K562 (cell line): ENCODE data around the gene IDI2. TPM values are rescaled to one million over a fixed set of nuclear protein-coding genes. Genes with fewer than 3 reads are reported as not detected.

Source experiments
- ATAC-seq: fragments of 200-7000 bp; cut with Tn5 transposase; 3 replicates; pipeline ENCODE4 v1.9.1; 2020; ENCODE audit warnings: moderate library complexity
- BruUV-seq: library from RNA; stranded (reverse); fragments of 400-500 nt; replicated peaks from 2 replicates; lab custom pipeline; 2021; lab: Mats Ljungman, UMichigan
- CTCF ChIA-PET: fragments of 300-600 bp; formaldehyde crosslinking; extraction: SDS; loops from one replicate; lab custom pipeline; 2021; ENCODE audit warnings: low intra/inter-chr PET ratio; lab: Yijun Ruan, JAX
- POLR2A ChIA-PET: fragments of 300-600, 350-650 bp; sonication (Branson Sonifier 250); formaldehyde crosslinking; extraction: SDS; loops from one replicate; lab custom pipeline; 2021; ENCODE audit warnings: antibody characterized with exemption, inconsistent platforms; lab: Yijun Ruan, JAX
- DNase-seq, 4 experiments: peaks; one replicate each; pipeline versions ENCODE4 v3.0.0 to v3.0.0-alpha.2; 2011 to 2018; ENCODE audit warnings: low spot score in 3 of 4, mixed read lengths in 3 of 4; ENCODE audit errors: extremely low read depth in 1 of 4
- FAIRE-seq: peaks from 2 replicates; lab custom pipeline; 2011; peaks lifted over from hg19 to GRCh38; lab: Jason Lieb, UNC
- H2AFZ ChIP-seq: 2 replicates; pipeline ENCODE4 v1.6.0; 2011; ENCODE audit warnings: low read depth, low read length, control low read depth, inconsistent platforms
- H3K27ac ChIP-seq: fragments of 200-600 bp; 3 replicates; pipeline ENCODE4 v1.8.0; 2011; ENCODE audit warnings: low read depth, mild to moderate bottlenecking, control low read depth, inconsistent platforms, low read length, moderate library complexity, mixed read lengths; ENCODE audit errors: extremely low read depth
- H3K27me3 ChIP-seq, 2 experiments: fragments of 300-600 bp in 1 of 2; 2 replicates in 1 of 2; 3 replicates in 1 of 2; pipeline versions ENCODE4 v1.6.0 to v1.8.0; 2011; ENCODE audit warnings: inconsistent platforms in 2 of 2, low read length in 2 of 2, mild to moderate bottlenecking in 1 of 2, mixed read lengths in 1 of 2, moderate library complexity in 1 of 2; ENCODE audit not compliant: control insufficient read depth in 2 of 2, insufficient read depth in 2 of 2
- H3K36me3 ChIP-seq: fragments of 300-600 bp; 3 replicates; pipeline ENCODE4 v1.8.0; 2011; ENCODE audit warnings: mild to moderate bottlenecking, low read length, inconsistent platforms; ENCODE audit not compliant: control insufficient read depth, insufficient read depth
- H3K4me1 ChIP-seq, 2 experiments: fragments of 200-600 bp in 1 of 2; replicated peaks in 1 of 2; 2 replicates in 1 of 2; 3 replicates in 1 of 2; pipeline versions ENCODE4 v1.5.1 to v1.8.0; 2011; ENCODE audit warnings: inconsistent platforms in 2 of 2, low read length in 2 of 2, mild to moderate bottlenecking in 1 of 2, mixed read lengths in 1 of 2, moderate library complexity in 1 of 2; ENCODE audit not compliant: control insufficient read depth in 2 of 2, insufficient read depth in 2 of 2
- H3K4me2 ChIP-seq: 2 replicates; pipeline ENCODE4 v1.6.1; 2011; ENCODE audit warnings: low read length, control low read depth, inconsistent platforms, mixed read lengths; ENCODE audit not compliant: insufficient read depth
- H3K4me3 ChIP-seq: fragments of 200-600 bp; sonication (generic), shearing (Covaris generic); 2 replicates; pipeline ENCODE4 v1.5.1; 2016; ENCODE audit warnings: control low read depth, inconsistent platforms
- H3K79me2 ChIP-seq: fragments of 200-600 bp; 3 replicates; pipeline ENCODE4 v1.8.0; 2011; ENCODE audit warnings: low read length, inconsistent platforms; ENCODE audit not compliant: control insufficient read depth, insufficient read depth
- H3K9ac ChIP-seq, 2 experiments: 2 replicates each; pipeline versions ENCODE4 v1.6.0 to v1.6.1; 2011; ENCODE audit warnings: low read depth in 2 of 2, low read length in 2 of 2, control low read depth in 1 of 2, inconsistent platforms in 1 of 2, mild to moderate bottlenecking in 1 of 2, mixed read lengths in 1 of 2; ENCODE audit not compliant: insufficient read depth in 1 of 2
- H3K9me1 ChIP-seq: one replicate; pipeline ENCODE4 v1.6.0; 2011; ENCODE audit warnings: inconsistent platforms, mild to moderate bottlenecking, low read length, moderate library complexity; ENCODE audit not compliant: control insufficient read depth, insufficient read depth
- H3K9me3 ChIP-seq: replicated peaks from 2 replicates; pipeline ENCODE4 v1.5.1; 2011; ENCODE audit warnings: low read depth, low read length, inconsistent platforms; ENCODE audit not compliant: control insufficient read depth, insufficient read depth
- H4K20me1 ChIP-seq: replicated peaks from 2 replicates; pipeline ENCODE4 v1.6.1; 2011; ENCODE audit warnings: low read length, inconsistent platforms, mixed read lengths; ENCODE audit not compliant: control insufficient read depth, insufficient read depth
- CBFA2T3 ChIP-seq: fragments of 450-650 bp; IDR thresholded peaks from 2 replicates; pipeline ENCODE4 v1.6.1; 2017
- ELF1 ChIP-seq: fragments of 200-800 bp; sonication (Bioruptor generic); IDR thresholded peaks from 2 replicates; pipeline ENCODE4 v1.6.1; 2016; ENCODE audit warnings: missing genetic modification characterization, missing compliant biosample characterization
- HOXB6 ChIP-seq: fragments of 250-450 bp; sonication (Bioruptor Pico); IDR thresholded peaks from 2 replicates; pipeline ENCODE4 v1.5.1; 2022; ENCODE audit warnings: mild to moderate bottlenecking, borderline replicate concordance
- HSF4 ChIP-seq: fragments of 250-450 bp; sonication (Bioruptor Pico); IDR thresholded peaks from 2 replicates; pipeline ENCODE4 v2.1.2; 2022; ENCODE audit warnings: mild to moderate bottlenecking, moderate library complexity, borderline replicate concordance
- NCOA4 ChIP-seq: fragments of 450-650 bp; IDR thresholded peaks from 2 replicates; pipeline ENCODE4 v1.6.1; 2018; ENCODE audit warnings: mild to moderate bottlenecking; ENCODE audit not compliant: partially characterized antibody
- PHB ChIP-seq: fragments of 250-450 bp; sonication (Bioruptor Pico); IDR thresholded peaks from 2 replicates; pipeline ENCODE4 v1.5.0; 2021
- PHF20 ChIP-seq: fragments of 450-650 bp; IDR thresholded peaks from 2 replicates; pipeline ENCODE4 v1.6.1; 2018; ENCODE audit not compliant: partially characterized antibody
- ZBTB8A ChIP-seq: fragments of 450-650 bp; IDR thresholded peaks from 2 replicates; pipeline ENCODE4 v1.6.1; 2018; ENCODE audit warnings: mild to moderate bottlenecking, moderate library complexity; ENCODE audit not compliant: partially characterized antibody
- ZNF121 ChIP-seq: sonication (generic); formaldehyde crosslinking; conservative IDR thresholded peaks from 2 replicates; pipeline ENCODE4 v1.8.0; 2022; ENCODE audit warnings: missing genetic modification reagents
- ZNF551 ChIP-seq: fragments of 250-450 bp; sonication (Bioruptor Pico); IDR thresholded peaks from 2 replicates; pipeline ENCODE4 v1.5.0; 2021; ENCODE audit warnings: mild to moderate bottlenecking, moderate library complexity
- ZNF589 ChIP-seq: fragments of 200-800 bp; sonication (Bioruptor generic); IDR thresholded peaks from 2 replicates; pipeline ENCODE4 v1.6.1; 2016; ENCODE audit warnings: low read depth, missing genetic modification characterization, missing compliant biosample characterization
- WGBS: fragments of 100-300 bp; shearing (Covaris generic); methylation state at CpG from one replicate; pipeline ENCODE4 v1.1.6; 2016; ENCODE audit warnings: low coverage, mixed read lengths; ENCODE audit not compliant: insufficient coverage; ENCODE audit errors: missing lambda C conversion rate; 5-methylcytosine and 5-hydroxymethylcytosine counted together
- in situ Hi-C: fragments of 300-500 bp; cut with MboI; formaldehyde crosslinking; loops from 4 replicates; pipeline ENCODE4 v1.15.0; 2018; ENCODE audit warnings: inconsistent platforms, mixed read lengths
- intact Hi-C: fragments of 100-400 bp; cut with micrococcal nuclease; formaldehyde crosslinking; loops from 2 replicates; pipeline ENCODE4 v1.14.2; 2022
- polyA plus RNA-seq, 8 experiments: library from polyadenylated mRNA; depleted of rRNA in 4 of 8; stranded (reverse) in 5 of 8; unstranded in 3 of 8; fragments of >200 nt; fragmentation: Nextera tagmentation in 2 of 8; fragmentation: Illumina TruSeq in 1 of 8; extraction: Ambion mirVana in 2 of 8; extraction: Trizol in 1 of 8; gene quantifications; 2 replicates each; pipeline versions ENCODE4 v1.2.1 to v1.2.3, GENCODE V29; 2011 to 2014; ENCODE audit warnings: inconsistent platforms in 1 of 8, missing spikeins in 1 of 8
- total RNA-seq, 7 experiments: library from RNA; depleted of rRNA in 6 of 7; stranded (reverse); fragments of >200 nt in 6 of 7; fragmentation: Illumina TruSeq in 2 of 7; extraction: Trizol in 2 of 7; gene quantifications; 2 replicates each; pipeline versions ENCODE4 v1.2.1 to v1.2.3, GENCODE V29; 2011 to 2021; ENCODE audit warnings: low replicate concordance in 1 of 7
- TF ChIP-seq, protein P1 (sequence below): fragments of 250-450 bp; sonication (Bioruptor Pico); IDR thresholded peaks from 2 replicates; pipeline ENCODE4 v1.5.0; 2021; ENCODE audit warnings: mild to moderate bottlenecking, borderline replicate concordance
- TF ChIP-seq, protein P2 (sequence below): fragments of 200-800 bp; sonication (Bioruptor generic); IDR thresholded peaks from 2 replicates; pipeline ENCODE4 v1.6.1; 2017; ENCODE audit warnings: missing genetic modification characterization, missing compliant biosample characterization
- TF ChIP-seq, protein P3 (sequence below): fragments of 250-450 bp; sonication (Bioruptor Pico); IDR thresholded peaks from 2 replicates; pipeline ENCODE4 v1.8.0; 2022; ENCODE audit warnings: inconsistent platforms
- TF ChIP-seq, protein P4 (sequence below): fragments of 450-650 bp; formaldehyde crosslinking; IDR thresholded peaks from 2 replicates; pipeline ENCODE4 v1.4.0; 2020; ENCODE audit warnings: mild to moderate bottlenecking, moderate library complexity

The IDI2 gene
- total and polyA plus RNA-seq, 9 of the 15 experiments (the other 6 are each of a cell fraction or from before 2014, with no cell fraction given) = not detected

DNA sequence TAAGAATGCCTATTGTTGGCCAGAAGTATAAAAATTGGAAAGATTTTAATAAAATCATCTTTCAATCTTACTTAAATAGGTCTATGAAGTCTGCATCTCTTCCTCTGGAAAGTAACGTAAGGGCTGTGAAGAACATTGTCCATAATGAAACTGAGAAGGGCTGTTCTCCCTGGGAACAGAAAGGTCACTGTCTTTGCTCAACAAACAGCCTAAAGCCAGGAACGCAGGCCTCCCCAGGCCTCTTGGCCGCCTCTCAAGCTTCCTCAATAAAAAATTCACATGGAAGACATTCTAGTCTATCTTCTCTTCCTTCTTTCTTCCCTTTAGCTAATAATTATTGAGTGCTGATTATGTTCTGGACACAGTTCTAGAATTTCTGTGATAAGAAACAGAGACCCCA is 9.1 kb upstream of the IDI2 start:
- FAIRE-seq = no peak
- in situ Hi-C loops = no loop called here
- BruUV-seq = no TSS peak

More for the DNA sequence above, 9.1 kb upstream of the IDI2 start:
- H3K4me2 ChIP-seq = no peak overlapping the region
- H3K4me3 ChIP-seq = no peak overlapping the region
- H3K9me1 ChIP-seq = no peaks in the 10 kb centered on the region
- no peak for ATAC-seq
- no peaks in the 10 kb centered on the region for H3K79me2 ChIP-seq
- H3K4me1 ChIP-seq = peaks cover 2 to 3% of the 10 kb centered on the region in 2 experiments; a peak in 2 of 5 replicates
- no peak overlapping the region for H3K27ac ChIP-seq
- 74% methylated on average over 3 of the region's 3 CpGs for WGBS
- H3K27me3 ChIP-seq = no peaks in the 10 kb centered on the region
- ChIA-PET POLR2A (interaction anchor here (0.7 to 2.6 kb wide), 4 partner anchors 10 to 21 kb away, joined by 3 to 12 read pairs (median 4); partner anchors contain the start of gene WDR37), CTCF (no interaction called here)
- no peaks in the 10 kb centered on the region for H3K9me3 ChIP-seq
- H3K9ac ChIP-seq = no peak overlapping the region
- TF ChIP-seq ZBTB8A (no peak), ZNF589 (CRISPR knock-in tag) (no peak), ZNF551 (no peak), ZNF121 (CRISPR knock-in tag) (no peak), NCOA4 (no peak), ELF1 (tag) (no peak), HSF4 (CRISPR knock-in tag) (no peak), PHF20 (no peak), CBFA2T3 (no peak), HOXB6 (CRISPR knock-in tag) (no peak), PHB (CRISPR knock-in tag) (no peak)
- TF ChIP-seq, protein P1, sequence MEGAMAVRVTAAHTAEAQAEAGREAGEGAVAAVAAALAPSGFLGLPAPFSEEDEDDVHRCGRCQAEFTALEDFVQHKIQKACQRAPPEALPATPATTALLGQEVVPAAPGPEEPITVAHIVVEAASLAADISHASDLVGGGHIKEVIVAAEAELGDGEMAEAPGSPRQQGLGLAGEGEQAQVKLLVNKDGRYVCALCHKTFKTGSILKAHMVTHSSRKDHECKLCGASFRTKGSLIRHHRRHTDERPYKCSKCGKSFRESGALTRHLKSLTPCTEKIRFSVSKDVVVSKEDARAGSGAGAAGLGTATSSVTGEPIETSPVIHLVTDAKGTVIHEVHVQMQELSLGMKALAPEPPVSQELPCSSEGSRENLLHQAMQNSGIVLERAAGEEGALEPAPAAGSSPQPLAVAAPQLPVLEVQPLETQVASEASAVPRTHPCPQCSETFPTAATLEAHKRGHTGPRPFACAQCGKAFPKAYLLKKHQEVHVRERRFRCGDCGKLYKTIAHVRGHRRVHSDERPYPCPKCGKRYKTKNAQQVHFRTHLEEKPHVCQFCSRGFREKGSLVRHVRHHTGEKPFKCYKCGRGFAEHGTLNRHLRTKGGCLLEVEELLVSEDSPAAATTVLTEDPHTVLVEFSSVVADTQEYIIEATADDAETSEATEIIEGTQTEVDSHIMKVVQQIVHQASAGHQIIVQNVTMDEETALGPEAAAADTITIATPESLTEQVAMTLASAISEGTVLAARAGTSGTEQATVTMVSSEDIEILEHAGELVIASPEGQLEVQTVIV (CRISPR knock-in tag) = no peak
- TF ChIP-seq, protein P2, sequence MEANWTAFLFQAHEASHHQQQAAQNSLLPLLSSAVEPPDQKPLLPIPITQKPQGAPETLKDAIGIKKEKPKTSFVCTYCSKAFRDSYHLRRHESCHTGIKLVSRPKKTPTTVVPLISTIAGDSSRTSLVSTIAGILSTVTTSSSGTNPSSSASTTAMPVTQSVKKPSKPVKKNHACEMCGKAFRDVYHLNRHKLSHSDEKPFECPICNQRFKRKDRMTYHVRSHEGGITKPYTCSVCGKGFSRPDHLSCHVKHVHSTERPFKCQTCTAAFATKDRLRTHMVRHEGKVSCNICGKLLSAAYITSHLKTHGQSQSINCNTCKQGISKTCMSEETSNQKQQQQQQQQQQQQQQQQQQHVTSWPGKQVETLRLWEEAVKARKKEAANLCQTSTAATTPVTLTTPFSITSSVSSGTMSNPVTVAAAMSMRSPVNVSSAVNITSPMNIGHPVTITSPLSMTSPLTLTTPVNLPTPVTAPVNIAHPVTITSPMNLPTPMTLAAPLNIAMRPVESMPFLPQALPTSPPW (CRISPR knock-in tag) = no peak
- TF ChIP-seq, protein P3, sequence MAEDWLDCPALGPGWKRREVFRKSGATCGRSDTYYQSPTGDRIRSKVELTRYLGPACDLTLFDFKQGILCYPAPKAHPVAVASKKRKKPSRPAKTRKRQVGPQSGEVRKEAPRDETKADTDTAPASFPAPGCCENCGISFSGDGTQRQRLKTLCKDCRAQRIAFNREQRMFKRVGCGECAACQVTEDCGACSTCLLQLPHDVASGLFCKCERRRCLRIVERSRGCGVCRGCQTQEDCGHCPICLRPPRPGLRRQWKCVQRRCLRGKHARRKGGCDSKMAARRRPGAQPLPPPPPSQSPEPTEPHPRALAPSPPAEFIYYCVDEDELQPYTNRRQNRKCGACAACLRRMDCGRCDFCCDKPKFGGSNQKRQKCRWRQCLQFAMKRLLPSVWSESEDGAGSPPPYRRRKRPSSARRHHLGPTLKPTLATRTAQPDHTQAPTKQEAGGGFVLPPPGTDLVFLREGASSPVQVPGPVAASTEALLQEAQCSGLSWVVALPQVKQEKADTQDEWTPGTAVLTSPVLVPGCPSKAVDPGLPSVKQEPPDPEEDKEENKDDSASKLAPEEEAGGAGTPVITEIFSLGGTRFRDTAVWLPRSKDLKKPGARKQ (CRISPR knock-in tag) = no peak
- TF ChIP-seq, protein P4, sequence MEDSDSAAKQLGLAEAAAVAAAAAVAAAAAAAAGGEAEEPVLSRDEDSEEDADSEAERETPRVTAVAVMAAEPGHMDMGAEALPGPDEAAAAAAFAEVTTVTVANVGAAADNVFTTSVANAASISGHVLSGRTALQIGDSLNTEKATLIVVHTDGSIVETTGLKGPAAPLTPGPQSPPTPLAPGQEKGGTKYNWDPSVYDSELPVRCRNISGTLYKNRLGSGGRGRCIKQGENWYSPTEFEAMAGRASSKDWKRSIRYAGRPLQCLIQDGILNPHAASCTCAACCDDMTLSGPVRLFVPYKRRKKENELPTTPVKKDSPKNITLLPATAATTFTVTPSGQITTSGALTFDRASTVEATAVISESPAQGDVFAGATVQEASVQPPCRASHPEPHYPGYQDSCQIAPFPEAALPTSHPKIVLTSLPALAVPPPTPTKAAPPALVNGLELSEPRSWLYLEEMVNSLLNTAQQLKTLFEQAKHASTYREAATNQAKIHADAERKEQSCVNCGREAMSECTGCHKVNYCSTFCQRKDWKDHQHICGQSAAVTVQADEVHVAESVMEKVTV (CRISPR knock-in tag) = no peak
- intact Hi-C loops = no loop called here
- H2AFZ ChIP-seq = no peak overlapping the region
- H4K20me1 ChIP-seq = no peaks in the 10 kb centered on the region; the same call in 1 of the 2 replicates
- H3K36me3 ChIP-seq = peaks cover 15% of the 10 kb centered on the region; the same call in 1 of the 3 replicates
- no peak for DNase-seq
